NCI-H1048 (cell line): Measurements from ENCODE around the gene CCDC97.

Source experiments
- DNase-seq: peaks from one replicate; lab custom pipeline; 2025; lab: John Stamatoyannopoulos, UW

The CCDC97 gene

GRCh38 chr19:41320185-41320518 is 10.2 kb downstream of the CCDC97 start:
- DNase-seq = no peak

- no peak for DNase-seq
Observed at GRCh38 chr19:41320568-41320967, 10.6 kb downstream of the CCDC97 start.

DNA sequence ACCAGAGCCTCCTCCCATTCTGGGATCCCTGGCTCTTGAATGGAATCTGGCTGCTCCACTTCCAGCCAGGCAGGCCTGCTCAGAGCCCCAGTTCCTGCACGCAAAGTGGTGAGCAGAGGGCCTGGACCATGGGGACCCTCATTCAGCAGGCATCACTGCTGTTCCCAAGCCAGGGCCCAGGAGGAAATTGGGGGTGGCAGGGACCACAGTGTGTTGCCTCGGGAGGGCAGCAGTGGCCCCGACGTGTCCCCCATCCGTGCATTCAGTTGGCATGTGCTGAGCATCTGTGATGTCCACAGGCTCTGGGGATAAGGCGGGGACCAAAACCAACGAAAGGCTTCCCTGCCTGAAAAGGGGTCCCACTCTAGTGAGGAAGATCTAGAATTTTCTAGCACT is 11.2 kb downstream of the CCDC97 start:
- no peak for DNase-seq

DNA sequence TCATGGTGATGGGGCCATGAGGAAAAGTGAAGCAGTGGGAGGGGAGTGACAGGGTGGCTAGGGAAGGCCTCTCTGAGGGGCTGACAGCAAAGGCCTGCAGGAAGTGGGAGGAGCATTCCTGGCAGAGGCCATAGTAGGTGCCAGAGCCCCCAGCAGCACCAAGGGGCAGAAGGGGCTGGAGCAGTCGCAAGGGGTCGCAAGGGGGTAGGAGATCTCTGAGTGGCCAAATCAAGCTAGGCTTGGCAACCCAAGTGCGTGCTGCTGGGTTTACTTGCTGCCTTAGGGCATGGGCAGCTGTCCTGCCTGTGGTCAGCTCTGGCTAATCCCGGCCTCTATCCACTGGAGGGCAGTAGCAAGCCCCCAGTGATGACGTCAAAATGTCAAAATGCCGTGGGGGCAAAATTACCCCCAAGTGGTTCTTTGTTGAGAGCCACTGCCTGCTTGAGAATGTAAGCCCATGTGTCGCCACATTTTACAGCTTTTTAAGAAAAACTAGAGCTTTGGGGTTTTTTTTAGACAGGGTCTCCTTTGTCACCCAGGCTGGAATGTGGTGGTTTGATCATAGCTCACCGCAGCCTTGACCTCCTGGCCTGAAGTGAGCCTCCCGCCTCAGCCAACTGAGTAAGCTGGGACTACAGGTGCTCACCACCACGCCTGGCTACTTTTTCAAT is 11.8 kb downstream of the CCDC97 start:
- no peak for DNase-seq

DNA sequence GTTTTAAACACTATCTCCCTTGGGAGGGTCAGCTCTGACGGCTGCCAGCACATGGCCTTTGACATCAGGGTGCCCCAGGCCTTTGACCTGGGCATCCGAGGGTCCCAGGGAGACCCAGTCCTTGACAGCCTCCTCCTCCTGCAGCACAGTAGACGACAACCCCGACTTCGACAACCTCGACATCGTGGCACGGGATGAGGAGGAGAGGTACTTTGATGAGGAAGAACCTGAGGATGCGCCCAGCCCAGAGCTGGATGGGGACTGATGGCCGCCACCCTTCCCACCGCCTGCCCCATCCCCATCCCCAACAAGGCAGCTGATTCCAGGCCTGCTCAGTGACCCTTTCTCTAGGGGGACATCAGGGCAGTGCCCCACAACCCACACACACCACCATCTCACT is 12.5 kb downstream of the CCDC97 start:
- DNase-seq = no peak

DNA sequence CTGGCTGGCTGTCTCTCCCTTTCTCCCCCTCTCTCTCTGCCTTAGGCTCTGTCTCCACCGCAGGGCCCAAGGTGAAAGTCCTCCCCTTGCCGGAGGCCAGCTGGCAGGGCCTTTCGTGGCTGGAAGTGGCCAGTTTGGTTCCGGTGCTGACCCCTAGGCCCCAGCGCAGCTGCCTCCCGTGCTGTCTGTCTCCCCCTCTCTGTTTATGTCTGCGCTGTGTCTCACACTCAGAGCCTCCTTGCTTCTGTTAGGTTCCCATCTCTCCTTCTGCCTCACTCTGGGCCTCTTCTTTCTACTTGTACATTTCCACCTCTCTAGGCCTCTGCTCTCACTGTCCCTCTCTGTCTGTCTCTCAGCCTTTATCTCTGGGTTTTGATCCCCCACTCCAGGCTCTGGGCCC is 13.1 kb downstream of the CCDC97 start:
- DNase-seq = no peak

DNA sequence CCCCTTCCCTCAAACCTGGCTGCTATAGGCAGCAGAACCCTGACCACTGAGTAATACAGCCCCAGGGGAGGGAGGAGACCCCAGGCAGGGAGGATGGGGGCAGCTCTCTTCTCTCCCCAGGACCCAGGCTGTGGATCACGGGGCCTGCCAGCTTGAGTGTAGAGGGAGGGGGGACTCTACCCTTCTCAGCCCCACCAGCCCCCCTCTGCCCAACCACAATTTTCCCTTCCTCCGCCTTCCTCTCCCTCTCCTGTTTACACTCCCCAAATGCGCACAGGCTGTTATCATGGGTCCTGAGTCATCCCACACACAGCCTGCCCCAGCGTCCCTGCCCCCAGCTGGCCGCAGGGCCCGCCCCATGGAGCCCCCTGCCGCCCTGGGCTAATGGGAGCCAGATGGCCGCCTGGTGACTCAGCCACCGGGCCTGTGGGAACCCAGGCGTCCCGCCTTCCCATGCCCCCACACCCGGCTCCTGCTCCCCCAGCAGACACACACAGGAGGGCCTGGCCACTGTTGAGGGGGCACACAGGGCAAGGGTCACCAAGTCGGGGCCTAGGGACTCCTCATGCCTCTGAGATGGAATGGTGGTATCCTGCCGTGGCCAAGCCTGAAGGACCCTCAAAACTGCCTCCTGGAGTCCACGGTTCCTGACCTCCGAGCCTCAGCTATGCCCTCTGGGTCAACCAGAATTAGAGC is 13.6 kb downstream of the CCDC97 start:
- DNase-seq = no peak

DNA sequence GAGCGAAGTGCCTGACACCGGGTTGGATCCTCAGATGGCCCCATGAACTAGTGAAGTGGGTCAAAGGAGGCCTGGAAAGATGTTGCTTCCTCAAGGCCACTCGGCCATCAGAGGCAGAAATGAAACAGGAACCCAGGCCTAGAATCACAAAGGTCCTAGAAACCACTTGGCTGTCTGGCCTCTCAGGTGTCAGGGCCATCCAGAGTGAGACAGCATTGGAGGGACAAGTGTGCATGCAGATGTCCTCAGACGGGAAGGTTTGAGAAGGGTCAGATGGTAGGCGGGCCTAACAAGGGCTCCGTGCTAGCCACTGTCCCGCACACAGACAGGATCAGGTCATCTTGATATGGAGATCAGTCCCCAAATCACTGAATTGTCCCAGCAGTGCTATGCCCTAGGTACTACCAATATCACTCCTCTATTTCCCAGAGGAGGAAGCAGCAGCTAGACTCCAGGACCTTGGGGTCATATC is 14.3 kb downstream of the CCDC97 start:
- DNase-seq = no peak

DNA sequence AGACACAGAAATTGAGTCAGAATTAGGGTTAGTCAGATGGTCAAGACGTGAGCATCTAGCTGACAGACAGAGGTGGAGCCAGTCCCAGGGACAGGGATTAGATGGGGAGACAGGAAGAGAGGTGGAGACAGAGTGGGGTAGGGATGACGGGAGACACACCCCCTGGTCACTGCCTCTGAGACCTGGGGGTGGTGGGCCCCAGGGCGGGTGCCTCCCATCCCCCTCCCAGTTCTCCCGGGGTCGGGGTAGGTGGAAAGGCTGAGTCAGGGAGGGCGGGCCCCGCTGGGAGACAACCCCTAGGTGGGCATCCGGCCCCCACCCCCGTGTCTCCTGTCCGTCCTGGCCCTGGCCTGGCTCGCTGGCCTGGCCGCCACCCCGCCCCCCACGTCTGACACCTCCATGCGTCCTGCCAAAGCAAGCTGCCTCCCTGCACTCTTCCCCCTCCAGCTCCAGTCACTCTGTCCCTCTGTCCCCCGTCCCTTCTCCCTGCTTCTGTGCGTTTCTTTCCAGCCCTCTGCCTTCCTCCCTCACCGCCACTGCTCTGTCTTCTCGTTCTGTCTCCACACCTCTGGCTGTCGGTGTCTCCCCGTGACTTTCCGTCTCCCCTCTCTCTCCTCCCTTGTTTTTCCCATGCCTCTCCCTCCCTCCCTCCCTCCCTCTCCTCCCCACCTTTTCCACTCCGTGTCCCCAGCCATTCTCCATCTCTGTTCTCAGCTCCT is 15.1 kb downstream of the CCDC97 start:
- no peak for DNase-seq

DNA sequence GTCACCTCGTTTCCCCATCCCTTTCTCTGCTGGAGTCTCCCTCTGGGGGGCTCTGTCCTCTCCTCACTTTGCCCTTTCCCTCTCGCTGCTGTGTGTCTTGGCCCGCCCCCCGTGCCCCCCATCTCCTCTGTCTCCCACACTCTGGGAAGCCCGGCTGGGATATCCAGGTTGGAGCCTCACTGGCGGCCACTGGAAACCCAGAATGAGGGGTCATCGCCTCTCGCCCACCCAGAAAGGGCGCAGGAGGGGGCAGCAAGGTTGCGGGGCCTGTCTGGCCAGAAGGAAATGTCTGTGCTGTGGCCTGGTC is 15.6 kb downstream of the CCDC97 start:
- DNase-seq = no peak

DNA sequence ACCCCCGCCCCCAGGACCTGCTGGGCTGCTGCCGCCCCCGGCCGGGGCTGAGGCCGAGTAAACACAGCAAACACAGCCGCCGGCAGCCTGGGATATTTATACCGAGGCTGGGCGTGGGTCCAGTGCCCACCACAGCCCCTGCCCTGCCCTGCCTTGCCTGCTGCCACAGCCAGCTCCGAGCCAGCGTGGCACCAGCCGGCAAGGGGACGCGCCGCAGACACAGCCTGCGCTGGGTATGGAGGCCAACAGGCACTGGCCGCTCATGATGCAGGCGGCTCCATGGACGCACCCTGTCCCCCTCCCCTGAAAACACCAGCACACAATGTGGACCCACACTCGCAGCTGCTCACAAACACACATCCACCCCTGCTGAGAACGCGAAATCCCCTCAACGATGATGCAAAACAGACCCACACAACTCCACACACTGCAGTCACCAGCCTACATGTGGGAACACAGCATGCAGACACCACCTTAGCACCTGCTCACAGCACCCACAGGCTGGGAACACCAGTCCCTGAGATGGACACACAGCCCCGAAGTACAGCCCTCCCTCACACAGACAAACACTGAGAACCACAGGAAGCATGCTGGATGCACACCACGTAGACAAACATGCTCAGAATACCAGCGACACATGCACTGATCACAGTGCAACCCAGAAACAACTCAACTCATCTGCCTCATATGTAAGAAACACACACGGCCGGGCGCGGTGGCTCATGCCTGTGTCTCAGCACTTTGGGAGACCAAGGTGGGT is 16.2 kb downstream of the CCDC97 start:
- DNase-seq = no peak

DNA sequence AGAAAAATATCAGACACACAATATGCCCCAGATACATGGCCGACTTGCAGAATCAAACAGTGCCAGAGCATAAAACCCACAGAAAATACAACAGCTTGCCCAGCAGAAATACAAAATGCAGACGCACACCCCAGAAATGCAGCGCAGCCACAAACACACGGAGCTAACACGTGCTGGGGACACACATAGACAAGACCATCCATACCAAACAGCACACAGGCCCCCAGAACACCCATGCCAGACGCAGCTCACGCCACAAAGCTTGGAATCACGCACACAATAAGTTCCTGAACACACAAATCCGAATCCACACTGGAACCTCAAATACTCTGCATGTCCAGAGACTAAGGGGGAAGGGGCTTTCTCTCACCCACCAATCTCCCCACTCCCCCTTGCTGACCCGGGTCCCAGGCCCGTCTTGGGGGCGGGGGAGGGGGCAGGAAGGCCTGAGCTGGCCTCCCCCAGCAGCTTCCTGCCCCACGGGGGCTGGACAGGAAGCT is 17.2 kb downstream of the CCDC97 start:
- no peak for DNase-seq

GRCh38 chr19:41327576-41328156 is 17.7 kb downstream of the CCDC97 start:
- DNase-seq = no peak

DNA sequence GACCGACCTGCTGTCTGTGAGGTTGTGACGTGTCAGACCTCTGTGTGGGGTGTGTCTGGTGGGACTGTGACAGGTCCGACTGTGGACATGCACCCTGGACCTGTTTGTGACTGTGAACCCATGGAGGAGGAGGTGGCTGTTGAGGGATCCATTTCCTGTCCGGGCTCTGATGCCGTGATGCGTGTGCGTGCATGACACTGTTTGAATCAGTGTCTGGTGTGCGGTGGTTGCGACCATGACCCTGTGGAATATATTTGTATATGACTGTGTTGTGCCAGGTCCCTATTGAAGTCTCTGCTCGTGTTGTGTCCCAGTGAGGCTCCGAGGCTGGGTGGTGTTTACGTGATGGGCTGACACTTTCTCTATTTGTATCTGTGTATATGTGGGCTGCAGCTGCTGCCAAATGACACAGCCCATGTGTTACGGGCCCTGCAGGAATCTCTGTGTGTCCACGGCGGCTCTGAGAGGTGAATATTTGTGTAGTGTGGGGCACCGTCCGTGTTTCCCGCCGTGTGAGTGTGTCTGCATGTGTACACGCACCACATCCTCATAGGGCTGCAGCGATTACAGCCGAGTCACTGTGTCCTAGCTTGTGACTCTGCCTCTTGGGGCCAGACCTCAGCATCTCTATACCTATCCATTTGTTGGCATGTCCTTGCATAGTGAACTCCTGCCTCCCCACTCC is 18.3 kb downstream of the CCDC97 start:
- no peak for DNase-seq

GRCh38 chr19:41328842-41329225 is 18.9 kb downstream of the CCDC97 start:
- no peak for DNase-seq

GRCh38 chr19:41330481-41330880 is 20.5 kb downstream of the CCDC97 start:
- DNase-seq = no peak

DNA sequence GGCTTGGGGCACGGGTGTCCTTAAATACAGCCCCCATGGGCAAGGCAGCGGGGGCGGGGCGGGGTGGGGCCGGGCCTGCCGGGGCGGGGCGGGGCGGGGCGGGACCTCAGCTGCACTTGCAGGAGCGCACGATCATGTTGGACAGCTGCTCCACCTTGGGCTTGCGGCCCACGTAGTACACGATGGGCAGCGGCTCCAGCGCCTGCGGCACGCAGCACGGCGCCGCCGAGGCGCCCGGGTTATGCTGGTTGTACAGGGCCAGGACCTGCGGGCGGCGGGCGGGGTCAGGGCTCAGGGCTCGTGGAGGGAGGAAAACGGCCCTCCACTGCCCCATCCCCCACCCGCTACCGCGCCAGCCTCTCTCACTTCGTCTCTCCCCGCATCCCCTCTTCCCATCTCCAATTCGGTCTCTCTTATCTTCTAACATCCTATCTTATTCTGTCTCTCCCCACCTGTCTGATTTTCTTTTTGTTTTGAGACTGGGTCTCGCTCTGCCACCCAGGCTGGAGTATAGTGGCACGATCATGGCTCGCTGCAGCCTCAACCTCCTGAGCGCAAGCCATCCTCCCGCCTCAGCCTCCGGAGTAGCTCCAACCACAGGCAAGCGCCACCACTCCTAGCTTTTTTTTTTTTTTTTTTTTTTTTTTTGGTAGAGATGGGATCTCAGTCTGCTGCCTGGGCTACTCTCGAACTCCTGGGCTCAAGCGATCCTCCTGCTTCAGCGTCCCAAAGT is 21.1 kb downstream of the CCDC97 start:
- no peak for DNase-seq

DNA sequence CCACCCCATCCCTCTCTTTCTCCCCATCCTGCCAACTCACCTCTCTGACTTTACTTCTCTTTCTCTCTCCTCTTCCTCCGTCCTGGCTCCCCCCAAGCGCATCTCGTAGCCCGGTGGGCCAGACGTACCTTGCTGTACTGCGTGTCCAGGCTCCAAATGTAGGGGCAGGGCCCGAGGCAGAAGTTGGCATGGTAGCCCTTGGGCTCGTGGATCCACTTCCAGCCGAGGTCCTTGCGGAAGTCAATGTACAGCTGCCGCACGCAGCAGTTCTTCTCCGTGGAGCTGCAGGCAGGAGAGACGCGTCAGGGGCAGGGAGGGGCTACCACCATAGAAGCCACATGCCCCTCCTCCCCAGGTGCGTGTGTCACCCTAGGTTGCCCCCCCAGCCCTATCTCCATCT is 22.0 kb downstream of the CCDC97 start:
- DNase-seq = no peak

- DNase-seq = no peak
Observed at GRCh38 chr19:41332468-41332867, 22.5 kb downstream of the CCDC97 start.

GRCh38 chr19:41334793-41335192 is 24.8 kb downstream of the CCDC97 start:
- no peak for DNase-seq

DNA sequence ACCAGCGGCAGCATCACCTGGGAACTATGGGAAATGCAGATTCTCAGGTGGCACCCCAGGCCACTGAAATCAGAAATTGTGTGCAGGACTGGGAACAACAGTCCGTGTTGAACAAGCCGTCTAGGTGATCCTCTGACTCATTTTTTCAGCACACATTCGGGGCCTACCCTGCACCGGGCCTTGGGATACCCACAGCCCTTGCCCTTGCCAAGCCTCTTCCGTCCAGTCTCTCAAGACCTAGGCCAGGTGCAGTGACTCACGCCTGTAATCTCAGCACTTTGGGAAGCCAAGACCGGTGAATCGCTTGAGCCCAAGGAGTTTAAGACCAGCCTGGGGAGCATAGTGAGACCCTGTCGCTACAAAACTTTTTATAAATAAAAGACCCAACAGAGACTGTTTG is 25.5 kb downstream of the CCDC97 start:
- no peak for DNase-seq
